T-cell (primary cell): ENCODE data around the gene OAT. TPM values are rescaled to one million over a fixed set of nuclear protein-coding genes. Genes with fewer than 3 reads are reported as not detected.
"Not testable (repeated sequence)": the region's sequence is repeated elsewhere in the genome, so short reads cannot be mapped to it uniquely, and the experiment has no call there.

ENCODE experiments used
- ATAC-seq, 4 experiments: fragments of 200-7000 bp in 3 of 4; fragments of 150-1000 bp in 1 of 4; cut with Tn5 transposase; replicated peaks in 1 of 4; 1 replicate in 3 of 4; 2 replicates in 1 of 4; pipeline ENCODE4 v1.10.0; 2021; ENCODE audit warnings: moderate library complexity in 3 of 4, mild to moderate bottlenecking in 2 of 4, moderate number of reproducible peaks in 1 of 4
- CTCF ChIA-PET, 2 donors: fragments of 300-600 bp; sonication (Branson Sonifier 250); formaldehyde crosslinking; loops; one replicate each; lab custom pipeline; 2022; ENCODE audit warnings: antibody characterized with exemption in 2 of 2; lab: Charles Lee
- POLR2A ChIA-PET, 2 donors: fragments of 300-600 bp; sonication (Branson Sonifier 250); formaldehyde crosslinking; loops; one replicate each; lab custom pipeline; 2022; ENCODE audit warnings: antibody characterized with exemption in 2 of 2; lab: Charles Lee
- DNase-seq, 35 experiments: peaks; one replicate each; pipeline versions ENCODE4 v3.0.0 to v3.0.0-alpha.2; 2013 to 2023
- H3K27ac ChIP-seq: one replicate; pipeline ENCODE4 v1.5.1; 2013; ENCODE audit warnings: low read length
- H3K27me3 ChIP-seq, 2 experiments: replicated peaks in 1 of 2; 1 replicate in 1 of 2; 2 replicates in 1 of 2; pipeline versions ENCODE4 v1.6.1 to v1.7.0; 2013; ENCODE audit warnings: low read length in 1 of 2, mixed read lengths in 1 of 2; ENCODE audit not compliant: control insufficient read depth in 2 of 2, insufficient read depth in 2 of 2; ENCODE audit errors: extremely low read depth in 1 of 2
- H3K36me3 ChIP-seq, 2 donors: 1 replicate in 1 of 2; 2 replicates in 1 of 2; pipeline versions ENCODE4 v1.6.1 to v1.7.0; 2013; ENCODE audit warnings: low read length in 1 of 2; ENCODE audit not compliant: control insufficient read depth in 2 of 2, insufficient read depth in 1 of 2; ENCODE audit errors: extremely low read depth in 1 of 2
- H3K4me1 ChIP-seq, 2 experiments: 1 replicate in 1 of 2; 2 replicates in 1 of 2; pipeline versions ENCODE4 v1.6.1 to v1.7.0; 2013; ENCODE audit warnings: low read length in 2 of 2, mixed read lengths in 1 of 2; ENCODE audit not compliant: insufficient read depth in 2 of 2, control insufficient read depth in 1 of 2; ENCODE audit errors: extremely low read depth in 1 of 2
- H3K4me3 ChIP-seq, 2 donors: 1 replicate in 1 of 2; 2 replicates in 1 of 2; pipeline versions ENCODE4 v1.5.1 to v1.7.0; 2013; ENCODE audit warnings: mild to moderate bottlenecking in 2 of 2, low read length in 1 of 2, moderate library complexity in 1 of 2; ENCODE audit not compliant: control insufficient read depth in 1 of 2; ENCODE audit errors: extremely low read depth in 1 of 2
- H3K9me3 ChIP-seq: 2 replicates; pipeline ENCODE4 v1.7.0; 2013
- H3K27ac Mint-ChIP-seq, 2 donors: one replicate each; pipeline ENCODE4 v1.8.0; 2020 to 2021; ENCODE audit warnings: mild to moderate bottlenecking in 2 of 2, mixed read lengths in 2 of 2
- H3K27me3 Mint-ChIP-seq, 2 donors: one replicate each; pipeline ENCODE4 v1.8.0; 2021 to 2022; ENCODE audit warnings: mixed read lengths in 2 of 2
- H3K36me3 Mint-ChIP-seq: one replicate; pipeline ENCODE4 v1.8.0; 2021; ENCODE audit warnings: mixed read lengths
- H3K4me1 Mint-ChIP-seq, 3 donors: one replicate each; pipeline ENCODE4 v1.8.0; 2020 to 2022; ENCODE audit warnings: mixed read lengths in 3 of 3, mild to moderate bottlenecking in 1 of 3
- H3K4me3 Mint-ChIP-seq, 3 donors: one replicate each; pipeline ENCODE4 v1.8.0; 2020 to 2022; ENCODE audit warnings: mild to moderate bottlenecking in 3 of 3, mixed read lengths in 3 of 3, moderate library complexity in 3 of 3
- H3K9me3 Mint-ChIP-seq, 3 donors: one replicate each; pipeline ENCODE4 v1.8.0; 2020 to 2022; ENCODE audit warnings: mixed read lengths in 3 of 3
- WGBS: methylation state at CpG from one replicate; pipeline ENCODE4 v1.1.5; 2013; ENCODE audit warnings: missing lambda C conversion rate; ENCODE audit not compliant: insufficient coverage; 5-methylcytosine and 5-hydroxymethylcytosine counted together
- total RNA-seq, 35 experiments: library from RNA in 6 of 35; stranded (reverse) in 6 of 35; fragments of 120-200 nt in 1 of 35; gene quantifications; one replicate each; pipeline versions ENCODE4 v1.2.1 to v1.2.4 and lab custom pipeline; 2013 to 2026

Gene OAT
- total RNA-seq, 5 donors from 2014 or later (not counting 1 experiment from before 2014, with no cell fraction given) = 23.2 to 42.5 (median 38.1) TPM

- H3K4me3 Mint-ChIP-seq = no peak overlapping the region
- no peak for DNase-seq
- H3K36me3 ChIP-seq = no peaks in the 10 kb centered on the region
- ATAC-seq = no peak
- WGBS = 74% methylated on average over 3 of the region's 8 CpGs
- ChIA-PET POLR2A (interaction anchor here (0.7 kb wide), 2 partner anchors 211 to 1431 kb away, joined by 6 to 11 read pairs; no protein-coding TSS in a partner anchor), CTCF (no interaction called here)
- H3K4me3 ChIP-seq = no peak overlapping the region
- H3K36me3 Mint-ChIP-seq = no peaks in the 10 kb centered on the region
- H3K9me3 ChIP-seq = no peaks in the 10 kb centered on the region
- H3K27ac ChIP-seq = no peak overlapping the region
- H3K4me1 ChIP-seq = no peaks in the 10 kb centered on the region
- H3K9me3 Mint-ChIP-seq = no peaks in the 10 kb centered on the region
- H3K4me1 Mint-ChIP-seq = peaks cover 0 to 3% (median 1%) of the 10 kb centered on the region in 3 donors
- H3K27ac Mint-ChIP-seq = no peak overlapping the region
- peaks cover 0 to 13% of the 10 kb centered on the region in 2 experiments for H3K27me3 ChIP-seq
- peaks cover 4 to 8% of the 10 kb centered on the region in 2 donors for H3K27me3 Mint-ChIP-seq
Measured at GRCh38 chr10:124436191-124436638, 17.5 kb upstream of the OAT start.

GRCh38 chr10:124435683-124436082 lies 17.0 kb upstream of the OAT start:
- DNase-seq, H3K27ac ChIP-seq, H3K4me1 Mint-ChIP-seq, H3K4me1 ChIP-seq, H3K9me3 ChIP-seq, H3K36me3 Mint-ChIP-seq, ATAC-seq, H3K4me3 Mint-ChIP-seq, H3K4me3 ChIP-seq, H3K27ac Mint-ChIP-seq, H3K36me3 ChIP-seq, H3K9me3 Mint-ChIP-seq, CTCF ChIA-PET: not testable (repeated sequence)
- H3K27me3 Mint-ChIP-seq = peaks cover 4 to 12% of the 10 kb centered on the region in 2 donors
- H3K27me3 ChIP-seq = peaks cover 0 to 13% of the 10 kb centered on the region in 2 experiments
- 90% methylated on average over 2 of the region's 4 CpGs for WGBS
- POLR2A ChIA-PET = interaction anchor here in 1 of 2 donors (0.7 kb wide), 1 partner anchor 1431 kb away, joined by 6 read pairs; no protein-coding TSS in a partner anchor

GRCh38 chr10:124433461-124433860 lies 14.7 kb upstream of the OAT start:
- H3K27me3 Mint-ChIP-seq = peaks cover 9 to 11% of the 10 kb centered on the region in 2 donors
- peaks cover 0 to 10% of the 10 kb centered on the region in 2 experiments for H3K27me3 ChIP-seq
- H3K4me3 ChIP-seq = no peak overlapping the region
- no peaks in the 10 kb centered on the region for H3K9me3 Mint-ChIP-seq
- H3K27ac Mint-ChIP-seq = no peak overlapping the region
- no peak overlapping the region for H3K4me3 Mint-ChIP-seq
- H3K36me3 Mint-ChIP-seq = no peaks in the 10 kb centered on the region
- POLR2A ChIA-PET = no interaction called here
- no peak for ATAC-seq
- CTCF ChIA-PET = interaction anchor here in 1 of 2 donors (0.9 kb wide), 1 partner anchor 29 kb away, joined by 3 read pairs; the partner anchor contains the start of gene LHPP
- H3K9me3 ChIP-seq = no peaks in the 10 kb centered on the region
- H3K36me3 ChIP-seq = no peaks in the 10 kb centered on the region
- H3K4me1 ChIP-seq = no peaks in the 10 kb centered on the region
- no peak overlapping the region for H3K27ac ChIP-seq
- WGBS = no CpG with 5 or more reads among the region's 3 CpGs
- no peak for DNase-seq
- peaks cover 0 to 3% (median 1%) of the 10 kb centered on the region in 3 donors for H3K4me1 Mint-ChIP-seq

- Histone ChIP-seq H3K4me1 (no peaks in the 10 kb centered on the region), H3K36me3 (no peaks in the 10 kb centered on the region), H3K27ac (no peak overlapping the region), H3K4me3 (no peak overlapping the region), H3K27me3 (peaks cover 0 to 22% of the 10 kb centered on the region in 2 experiments), H3K9me3 (no peaks in the 10 kb centered on the region)
- ATAC-seq (no peak), DNase-seq (no peak)
- ChIA-PET POLR2A (interaction anchor here in 1 of 2 donors (0.6 kb wide), 1 partner anchor 47 kb away, joined by 4 read pairs; no protein-coding TSS in a partner anchor), CTCF (no interaction called here)
- 88% methylated on average over 1 of the region's 4 CpGs for WGBS
- Mint-ChIP-seq H3K9me3 (no peaks in the 10 kb centered on the region), H3K4me1 (no peaks in the 10 kb centered on the region), H3K36me3 (no peaks in the 10 kb centered on the region), H3K27ac (no peak overlapping the region), H3K27me3 (peaks cover 8 to 17% of the 10 kb centered on the region in 2 donors), H3K4me3 (no peak overlapping the region)
Measured at GRCh38 chr10:124430077-124430476, 11.4 kb upstream of the OAT start.

GRCh38 chr10:124429576-124429975 lies 10.9 kb upstream of the OAT start:
- ChIA-PET POLR2A (no interaction called here), CTCF (interaction anchor here in 1 of 2 donors (0.7 kb wide), 1 partner anchor 435 kb away, joined by 6 read pairs; no protein-coding TSS in a partner anchor)
- H3K9me3 ChIP-seq = no peaks in the 10 kb centered on the region
- no peak overlapping the region for H3K4me3 ChIP-seq
- no peaks in the 10 kb centered on the region for H3K36me3 ChIP-seq
- ATAC-seq (no peak), DNase-seq (no peak)
- H3K4me1 ChIP-seq = no peaks in the 10 kb centered on the region
- H3K27ac ChIP-seq = no peak overlapping the region
- no peak overlapping the region for H3K27ac Mint-ChIP-seq
- H3K36me3 Mint-ChIP-seq = no peaks in the 10 kb centered on the region
- H3K4me1 Mint-ChIP-seq = no peaks in the 10 kb centered on the region
- no peaks in the 10 kb centered on the region for H3K9me3 Mint-ChIP-seq
- peaks cover 0 to 22% of the 10 kb centered on the region in 2 experiments for H3K27me3 ChIP-seq
- 40% methylated on average over 1 of the region's 5 CpGs for WGBS
- peaks cover 8 to 17% of the 10 kb centered on the region in 2 donors for H3K27me3 Mint-ChIP-seq
- no peak overlapping the region for H3K4me3 Mint-ChIP-seq

GRCh38 chr10:124428207-124428777 lies 9.6 kb upstream of the OAT start:
- Histone ChIP-seq H3K27me3 (peaks cover 0 to 22% of the 10 kb centered on the region in 2 experiments), H3K27ac (no peak overlapping the region), H3K4me1 (no peaks in the 10 kb centered on the region), H3K9me3 (no peaks in the 10 kb centered on the region), H3K36me3 (no peaks in the 10 kb centered on the region), H3K4me3 (no peak overlapping the region)
- H3K9me3 Mint-ChIP-seq = no peaks in the 10 kb centered on the region
- ChIA-PET POLR2A (interaction anchor here (0.5 to 0.6 kb wide), 4 partner anchors 8 to 434 kb away, joined by 4 to 9 read pairs (median 7); no protein-coding TSS in a partner anchor), CTCF (no interaction called here)
- DNase-seq (no peak), ATAC-seq (no peak)
- no peaks in the 10 kb centered on the region for H3K36me3 Mint-ChIP-seq
- WGBS = 86% methylated on average over 1 of the region's 3 CpGs
- H3K27me3 Mint-ChIP-seq = peaks cover 13 to 23% of the 10 kb centered on the region in 2 donors
- H3K4me3 Mint-ChIP-seq = no peak overlapping the region
- H3K27ac Mint-ChIP-seq = no peak overlapping the region
- no peaks in the 10 kb centered on the region for H3K4me1 Mint-ChIP-seq
